Fibroblast of mammary gland (primary cell): Measurements from ENCODE around the gene ZNF138.
"Not testable (repeated sequence)": the region's sequence is repeated elsewhere in the genome, so short reads cannot be mapped to it uniquely, and the experiment has no call there.

Experiments used
- DNase-seq: peaks from one replicate; pipeline ENCODE4 v3.0.0-alpha.2; 2010; ENCODE audit warnings: low read depth
- H3K4me3 ChIP-seq: 2 replicates; pipeline ENCODE4 v1.5.1; 2011; ENCODE audit warnings: low read depth, mild to moderate bottlenecking, low read length, moderate library complexity; ENCODE audit not compliant: control insufficient read depth
- CTCF ChIP-seq: conservative IDR thresholded peaks from 2 replicates; pipeline ENCODE4 v1.5.1; 2011; ENCODE audit warnings: low read depth, low read length, inconsistent platforms; ENCODE audit not compliant: control insufficient read depth, insufficient read depth

ZNF138 gene

GRCh38 chr7:64802699-64803098 lies 8.5 kb downstream of the ZNF138 start:
- DNase-seq, result no peak
- no peak for TF ChIP-seq CTCF
- no peak overlapping the region for H3K4me3 ChIP-seq

GRCh38 chr7:64807731-64808365 lies 13.6 kb downstream of the ZNF138 start:
- TF ChIP-seq CTCF, result no peak
- no peak for DNase-seq
- no peak overlapping the region for H3K4me3 ChIP-seq

- DNase-seq, result no peak
- TF ChIP-seq CTCF, result no peak
- H3K4me3 ChIP-seq, result no peak overlapping the region
These were observed 17.5 kb downstream of the ZNF138 start for GRCh38 chr7:64811767-64812166.

- TF ChIP-seq CTCF, result no peak
- H3K4me3 ChIP-seq, result no peak overlapping the region
- DNase-seq, result no peak
These were observed 36.7 kb downstream of the ZNF138 start for GRCh38 chr7:64830926-64831325.

- DNase-seq, result no peak
- no peak for TF ChIP-seq CTCF
- H3K4me3 ChIP-seq, result no peak overlapping the region
These were observed 37.9 kb downstream of the ZNF138 start for GRCh38 chr7:64832136-64832535.

GRCh38 chr7:64834989-64835388 lies 40.8 kb downstream of the ZNF138 start:
- DNase-seq, result no peak
- no peak for TF ChIP-seq CTCF
- no peak overlapping the region for H3K4me3 ChIP-seq

GRCh38 chr7:64835856-64836255 lies 41.6 kb downstream of the ZNF138 start:
- not testable (repeated sequence) for DNase-seq, H3K4me3 ChIP-seq

- H3K4me3 ChIP-seq, DNase-seq: not testable (repeated sequence)
These were observed 43.8 kb downstream of the ZNF138 start for GRCh38 chr7:64838051-64838450.
